Thyroid gland (tissue), 4 donors: ENCODE results near the gene SH3YL1. TPM values are rescaled to one million over a fixed set of nuclear protein-coding genes. Genes with fewer than 3 reads are reported as not detected.
A peak's percentile ranks its signal among the peaks of the same experiment; 100 is the strongest.

Experiments
- DNase-seq, 2 donors: peaks; one replicate each; pipeline ENCODE4 v3.0.0-alpha.2; 2019
- H3K27ac ChIP-seq, 3 donors: fragments of 200-600 bp; sonication (generic); 1 replicate in 2 of 3; 2 replicates in 1 of 3; pipeline ENCODE4 v1.5.1; 2016 to 2019; ENCODE audit warnings: mild to moderate bottlenecking in 1 of 3, moderate library complexity in 1 of 3
- H3K27me3 ChIP-seq: fragments of 200-600 bp; sonication (generic); one replicate; pipeline ENCODE4 v1.5.1; 2019
- H3K36me3 ChIP-seq, 2 donors: fragments of 200-600 bp; sonication (generic); one replicate each; pipeline ENCODE4 v1.5.1; 2016 to 2019
- H3K4me1 ChIP-seq, 2 donors: fragments of 200-600 bp; sonication (generic); one replicate each; pipeline ENCODE4 v1.5.1; 2017 to 2019
- H3K4me3 ChIP-seq, 3 donors: fragments of 200-600 bp; sonication (generic); replicated peaks in 1 of 3; 1 replicate in 2 of 3; 2 replicates in 1 of 3; pipeline ENCODE4 v1.5.1; 2016; ENCODE audit warnings: mild to moderate bottlenecking in 1 of 3
- H3K9me3 ChIP-seq: fragments of 200-600 bp; sonication (generic); one replicate; pipeline ENCODE4 v1.5.1; 2017
- POLR2A ChIP-seq, 2 donors: fragments of 450-650 bp; IDR thresholded peaks; one replicate each; pipeline ENCODE4 v1.6.1; 2017; ENCODE audit warnings: antibody characterized with exemption in 2 of 2, mild to moderate bottlenecking in 2 of 2, moderate library complexity in 1 of 2
- WGBS, 2 donors: methylation state at CpG; one replicate each; pipeline ENCODE4 v1.1.5; 2017; 5-methylcytosine and 5-hydroxymethylcytosine counted together
- intact Hi-C: fragments of 100-400 bp; cut with DNase I; formaldehyde crosslinking; loops from one replicate; pipeline ENCODE4 v1.15.1; 2023
- total RNA-seq, 4 donors: library from RNA; depleted of rRNA; stranded (reverse); fragments of >200 nt; gene quantifications; one replicate each; pipeline ENCODE4 v1.2.3, GENCODE V29; 2016
- TF ChIP-seq, protein P1 (sequence below), 6 experiments: fragments of 200-600 bp in 3 of 6; fragments of 450-650 bp in 3 of 6; sonication (generic) in 3 of 6; IDR thresholded peaks; one replicate each; pipeline ENCODE4 v1.5.1; 2016 to 2019; ENCODE audit warnings: antibody characterized with exemption in 6 of 6, mild to moderate bottlenecking in 2 of 6, inconsistent platforms in 1 of 6, moderate library complexity in 1 of 6

The SH3YL1 gene
- total RNA-seq, 4 donors from 2014 or later: 76.5 to 128 (median 85.1) TPM

DNA sequence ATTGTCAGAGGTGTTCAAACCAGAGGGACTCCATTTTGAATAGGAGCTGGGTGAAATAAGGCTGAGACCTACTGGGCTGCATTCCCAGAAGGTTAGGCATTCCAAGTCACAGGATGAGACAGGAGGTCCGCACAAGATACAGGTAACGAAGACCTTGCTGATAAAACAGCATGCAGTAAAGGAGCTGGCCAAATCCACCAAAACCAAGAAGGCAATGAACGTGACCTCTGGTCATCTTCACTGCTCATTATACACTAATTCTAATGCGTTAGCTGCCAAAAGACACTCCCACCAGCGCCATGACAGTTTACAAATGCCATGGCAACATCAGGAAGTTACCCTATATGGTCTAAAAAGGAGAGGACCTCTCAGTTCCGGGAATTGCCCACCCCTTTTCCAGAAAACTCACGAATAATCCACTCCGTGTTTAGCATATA is 10.6 kb downstream of the SH3YL1 start:
- Histone ChIP-seq H3K36me3 (peaks cover 0 to 3% of the 10 kb centered on the region in 2 donors), H3K4me3 (no peak overlapping the region), H3K27me3 (no peaks in the 10 kb centered on the region), H3K9me3 (no peaks in the 10 kb centered on the region), H3K27ac (no peak overlapping the region), H3K4me1 (peaks cover 6% of the 10 kb centered on the region in 2 donors)
- intact Hi-C loops: no loop called here
- no peak for TF ChIP-seq POLR2A (IDR thresholded peaks at IDR 0.05)
- TF ChIP-seq, protein P1, sequence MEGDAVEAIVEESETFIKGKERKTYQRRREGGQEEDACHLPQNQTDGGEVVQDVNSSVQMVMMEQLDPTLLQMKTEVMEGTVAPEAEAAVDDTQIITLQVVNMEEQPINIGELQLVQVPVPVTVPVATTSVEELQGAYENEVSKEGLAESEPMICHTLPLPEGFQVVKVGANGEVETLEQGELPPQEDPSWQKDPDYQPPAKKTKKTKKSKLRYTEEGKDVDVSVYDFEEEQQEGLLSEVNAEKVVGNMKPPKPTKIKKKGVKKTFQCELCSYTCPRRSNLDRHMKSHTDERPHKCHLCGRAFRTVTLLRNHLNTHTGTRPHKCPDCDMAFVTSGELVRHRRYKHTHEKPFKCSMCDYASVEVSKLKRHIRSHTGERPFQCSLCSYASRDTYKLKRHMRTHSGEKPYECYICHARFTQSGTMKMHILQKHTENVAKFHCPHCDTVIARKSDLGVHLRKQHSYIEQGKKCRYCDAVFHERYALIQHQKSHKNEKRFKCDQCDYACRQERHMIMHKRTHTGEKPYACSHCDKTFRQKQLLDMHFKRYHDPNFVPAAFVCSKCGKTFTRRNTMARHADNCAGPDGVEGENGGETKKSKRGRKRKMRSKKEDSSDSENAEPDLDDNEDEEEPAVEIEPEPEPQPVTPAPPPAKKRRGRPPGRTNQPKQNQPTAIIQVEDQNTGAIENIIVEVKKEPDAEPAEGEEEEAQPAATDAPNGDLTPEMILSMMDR (IDR thresholded peaks at IDR 0.05): no peak
- DNase-seq: no peak
- WGBS, 2 donors: 86 to 89% methylated on average over 8 of the region's 8 CpGs

DNA sequence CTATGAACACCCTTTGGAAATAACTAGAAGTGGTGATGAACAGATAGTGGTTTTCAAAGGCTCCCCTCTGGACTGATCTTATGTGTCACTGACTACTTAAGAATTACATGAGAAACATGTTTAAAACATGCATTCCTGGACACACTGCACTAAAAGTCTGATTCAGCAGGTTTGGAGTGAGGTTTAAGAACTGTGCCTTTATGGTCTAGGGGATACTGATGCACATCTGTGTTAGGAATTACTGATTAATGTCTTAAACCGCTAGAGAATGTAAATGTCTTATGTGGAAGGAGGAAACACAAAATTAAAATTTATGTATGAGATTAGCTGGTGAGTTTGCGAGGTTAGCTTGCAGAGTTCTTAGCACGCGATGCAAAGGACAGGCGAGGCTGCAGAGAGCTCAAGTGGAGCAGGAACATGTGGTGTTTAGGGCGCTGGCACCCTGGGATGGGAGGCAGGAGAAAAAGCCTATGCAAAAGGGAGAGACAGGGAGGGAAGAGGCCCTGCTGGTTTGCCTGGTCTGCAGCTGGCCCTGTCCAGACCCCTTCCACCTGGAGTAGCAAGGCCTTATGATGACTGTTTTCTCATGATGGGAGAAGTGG is 11.7 kb downstream of the SH3YL1 start:
- H3K27me3 ChIP-seq: no peaks in the 10 kb centered on the region
- 94 to 97% methylated on average over 6 of the region's 6 CpGs for WGBS, 2 donors

DNA sequence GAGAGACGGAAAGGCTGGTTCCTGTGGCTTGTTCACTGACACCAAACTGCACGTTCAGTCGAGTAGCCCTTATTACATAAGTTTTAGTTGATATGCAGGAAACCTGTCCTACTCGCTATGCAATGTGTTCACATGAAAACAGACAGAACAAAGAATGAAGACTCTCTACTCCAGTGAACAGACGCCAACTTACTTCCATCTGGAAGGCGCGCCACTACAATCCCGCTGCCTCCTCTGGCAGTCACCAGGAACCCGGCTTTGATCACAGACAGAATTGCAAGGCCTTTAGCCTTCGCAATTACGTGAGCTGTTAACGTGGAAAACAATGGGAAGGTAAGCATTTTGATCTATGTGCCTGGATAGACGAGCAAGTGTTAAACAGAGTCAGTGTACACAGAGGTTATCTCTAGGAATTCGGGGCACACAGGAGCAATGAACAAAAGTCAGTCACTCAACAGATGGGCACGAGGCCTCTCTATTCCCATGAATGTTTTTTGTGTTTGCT is 14.2 kb downstream of the SH3YL1 start:
- H3K4me3 ChIP-seq: no peak overlapping the region
- no peak overlapping the region for H3K27ac ChIP-seq
- peaks cover 3 to 5% of the 10 kb centered on the region in 2 donors for H3K4me1 ChIP-seq
- WGBS, 2 donors: 92 to 96% methylated on average over 15 of the region's 15 CpGs
- no peak for DNase-seq
- no peak for TF ChIP-seq POLR2A (IDR thresholded peaks at IDR 0.05)
- intact Hi-C loops: loop anchor here (5.0 kb wide), 1 partner anchor 38 kb away; the partner anchor contains the start of gene ALKAL2
- no peaks in the 10 kb centered on the region for H3K27me3 ChIP-seq
- H3K36me3 ChIP-seq: peaks cover 5 to 9% of the 10 kb centered on the region in 2 donors
- no peaks in the 10 kb centered on the region for H3K9me3 ChIP-seq

More for the DNA sequence above, 11.7 kb downstream of the SH3YL1 start:
- H3K36me3 ChIP-seq: peaks cover 0 to 3% of the 10 kb centered on the region in 2 donors
- no peak for DNase-seq
- no peak for TF ChIP-seq POLR2A (IDR thresholded peaks at IDR 0.05)
- TF ChIP-seq, protein P1 (IDR thresholded peaks at IDR 0.05): no peak
- H3K27ac ChIP-seq: no peak overlapping the region
- peaks cover 6% of the 10 kb centered on the region in 2 donors for H3K4me1 ChIP-seq
- no peaks in the 10 kb centered on the region for H3K9me3 ChIP-seq
- intact Hi-C loops: no loop called here
- no peak overlapping the region for H3K4me3 ChIP-seq

DNA sequence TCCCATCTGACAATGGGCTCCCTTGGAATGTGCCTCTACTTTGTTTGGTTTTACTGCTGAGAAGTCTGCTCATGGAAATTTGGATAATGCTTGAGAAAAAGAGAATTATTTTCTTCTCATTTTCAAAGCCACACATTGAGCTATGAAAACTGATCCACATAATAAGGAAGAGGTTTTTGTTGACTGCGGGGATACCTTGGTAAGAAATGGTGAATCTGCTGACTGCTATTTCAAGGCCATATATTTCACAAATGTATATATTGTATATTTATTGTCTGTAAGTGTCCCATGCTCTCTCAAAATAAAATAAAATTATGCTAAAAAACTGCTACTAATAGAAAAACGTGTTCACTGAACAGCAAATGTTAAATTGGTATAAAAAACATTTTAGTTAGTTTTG is 15.1 kb downstream of the SH3YL1 start:
- no peaks in the 10 kb centered on the region for H3K4me1 ChIP-seq
- no peak for DNase-seq
- no peaks in the 10 kb centered on the region for H3K9me3 ChIP-seq
- peaks cover 10 to 11% of the 10 kb centered on the region in 2 donors for H3K36me3 ChIP-seq
- H3K27me3 ChIP-seq: no peaks in the 10 kb centered on the region
- H3K4me3 ChIP-seq: no peak overlapping the region
- H3K27ac ChIP-seq: no peak overlapping the region
- TF ChIP-seq, protein P1 (IDR thresholded peaks at IDR 0.05): no peak
- no peak for TF ChIP-seq POLR2A (IDR thresholded peaks at IDR 0.05)
- intact Hi-C loops: loop anchor here (5.0 kb wide), 1 partner anchor 39 kb away; the partner anchor contains the start of gene ALKAL2
- WGBS, 2 donors: 96 to 98% methylated on average over 2 of the region's 2 CpGs

DNA sequence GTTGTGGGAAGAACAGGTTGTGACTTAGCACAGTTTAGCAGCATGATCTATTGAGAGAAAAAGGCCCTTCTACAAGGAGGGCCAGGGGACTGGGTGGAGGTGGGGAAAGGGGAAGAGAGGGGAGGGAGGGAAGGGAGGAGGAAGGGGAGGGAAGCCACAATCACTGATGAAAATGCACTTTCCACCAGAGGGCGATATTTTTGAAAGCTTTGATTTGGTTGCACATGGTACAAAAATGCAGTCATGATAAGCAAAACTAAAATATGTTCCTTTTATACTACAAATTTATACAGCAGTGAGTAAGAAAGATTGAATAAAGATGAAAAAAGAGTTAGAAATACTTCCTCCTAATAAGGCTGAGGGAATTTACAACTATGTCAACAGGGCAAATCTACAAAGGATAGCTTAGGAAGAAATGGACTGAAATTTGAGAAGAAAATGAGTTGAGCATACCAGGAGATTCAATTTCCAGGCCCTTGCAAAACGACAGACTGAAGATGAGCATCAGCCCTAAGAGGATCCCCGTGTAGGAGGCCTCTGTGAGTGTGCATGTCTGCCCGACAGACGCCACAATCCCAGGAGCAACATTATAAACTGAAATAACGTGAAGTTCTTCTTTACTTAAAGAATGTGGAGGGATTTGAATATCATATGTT is 17.2 kb downstream of the SH3YL1 start:
- H3K4me3 ChIP-seq: no peak overlapping the region
- TF ChIP-seq, protein P1 (IDR thresholded peaks at IDR 0.05): peak in 4 of 6 experiments; percentile 30 to 58 (median 49)
- TF ChIP-seq POLR2A (IDR thresholded peaks at IDR 0.05): no peak
- peak in 1 of 2 donors; percentile 9 for DNase-seq
- H3K27ac ChIP-seq: no peak overlapping the region
- H3K9me3 ChIP-seq: no peaks in the 10 kb centered on the region
- no peaks in the 10 kb centered on the region for H3K4me1 ChIP-seq
- intact Hi-C loops: loop anchor here (5.0 kb wide), 1 partner anchor 41 kb away; the partner anchor contains the start of gene ALKAL2
- WGBS, 2 donors: 65 to 66% methylated on average over 6 of the region's 6 CpGs
- H3K27me3 ChIP-seq: no peaks in the 10 kb centered on the region
- H3K36me3 ChIP-seq: peaks cover 12 to 15% of the 10 kb centered on the region in 2 donors
